ENCODE measurements around the gene TECRL.

Gene TECRL

GRCh38 chr4:64402684-64403083, 6.6 kb downstream of the TECRL start:
- no peak overlapping the region for H3K4me3 ChIP-seq (ENCODE audit: control insufficient read depth, low read depth, low read length)
- no peak for TF ChIP-seq CTCF (IDR thresholded peaks at IDR 0.05; ENCODE audit: control insufficient read depth, insufficient read depth, low read depth, low read length, missing control alignments)
- no peak for DNase-seq (ENCODE audit: low read depth)

GRCh38 chr4:64399313-64400109, 9.7 kb downstream of the TECRL start:
- no peak overlapping the region for H3K4me3 ChIP-seq (ENCODE audit: control insufficient read depth, low read depth, low read length)
- no peak for DNase-seq (ENCODE audit: low read depth)
- no peak for TF ChIP-seq CTCF (IDR thresholded peaks at IDR 0.05; ENCODE audit: control insufficient read depth, insufficient read depth, low read depth, low read length, missing control alignments)

DNA sequence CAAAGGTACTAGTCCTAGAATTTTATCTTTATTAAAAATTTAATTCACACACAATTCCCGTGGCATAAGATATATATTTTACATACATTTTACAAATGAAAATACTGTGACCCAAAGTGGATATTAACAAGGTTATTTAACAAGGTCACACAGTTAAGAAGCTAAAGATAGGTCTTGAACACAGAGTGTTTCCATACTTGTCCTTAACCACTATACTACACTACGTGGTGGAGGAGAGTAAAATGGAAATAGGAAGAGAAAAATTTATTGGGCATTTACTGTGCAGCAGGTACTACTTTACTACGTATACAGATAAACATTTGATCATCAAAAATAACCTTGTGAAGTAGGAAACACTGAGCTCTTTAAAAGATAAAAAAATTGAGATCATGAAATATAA, 14.8 kb downstream of the TECRL start:
- H3K4me3 ChIP-seq (ENCODE audit: control insufficient read depth, low read depth, low read length) = no peak overlapping the region
- DNase-seq (ENCODE audit: low read depth) = no peak
- TF ChIP-seq CTCF (IDR thresholded peaks at IDR 0.05; ENCODE audit: control insufficient read depth, insufficient read depth, low read depth, low read length, missing control alignments) = no peak

- TF ChIP-seq CTCF (IDR thresholded peaks at IDR 0.05; ENCODE audit: control insufficient read depth, insufficient read depth, low read depth, low read length, missing control alignments) = no peak
- no peak for DNase-seq (ENCODE audit: low read depth)
- H3K4me3 ChIP-seq (ENCODE audit: control insufficient read depth, low read depth, low read length) = no peak overlapping the region
These were observed 21.0 kb downstream of the TECRL start for GRCh38 chr4:64388252-64388651.

DNA sequence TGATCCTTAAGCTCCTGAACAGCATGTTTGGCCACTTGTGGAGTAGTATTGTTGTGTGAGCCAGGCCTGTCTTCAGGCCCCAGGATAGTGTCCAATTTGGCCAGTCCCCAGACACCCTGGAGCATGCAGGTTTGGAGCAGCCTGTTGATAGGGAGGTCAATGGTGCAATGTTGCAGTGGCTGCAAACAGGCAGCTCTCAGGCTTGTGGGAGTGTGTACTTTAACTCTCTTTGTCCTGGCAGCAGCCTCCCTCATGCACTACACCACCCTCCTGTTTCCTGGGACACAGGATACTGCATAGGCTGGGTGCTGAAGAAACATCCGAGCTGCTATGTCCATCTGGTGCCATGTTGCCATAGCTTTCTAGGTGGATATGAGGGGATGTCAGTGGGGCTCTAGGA, 24.0 kb downstream of the TECRL start:
- no peak for TF ChIP-seq CTCF (IDR thresholded peaks at IDR 0.05; ENCODE audit: control insufficient read depth, insufficient read depth, low read depth, low read length, missing control alignments)
- H3K4me3 ChIP-seq (ENCODE audit: control insufficient read depth, low read depth, low read length) = no peak overlapping the region
- DNase-seq (ENCODE audit: low read depth) = no peak

- no peak for DNase-seq (ENCODE audit: low read depth)
- no peak overlapping the region for H3K4me3 ChIP-seq (ENCODE audit: control insufficient read depth, low read depth, low read length)
- TF ChIP-seq CTCF (IDR thresholded peaks at IDR 0.05; ENCODE audit: control insufficient read depth, insufficient read depth, low read depth, low read length, missing control alignments) = no peak
These were observed 24.7 kb downstream of the TECRL start for GRCh38 chr4:64384237-64385203.

Data from AG09309 (cell line).